ENCODE results near the gene RARRES2. TPM values are rescaled to one million over a fixed set of nuclear protein-coding genes. Genes with fewer than 3 reads are reported as not detected.
A peak's percentile ranks its signal among the peaks of the same experiment; 100 is the strongest.

RARRES2 gene
- total and polyA plus RNA-seq, 2 of the 13 experiments (the other 11 are each of a cell fraction or from before 2014, with no cell fraction given): 134 to 172 TPM

GRCh38 chr7:150378853-150379440 is 37.5 kb upstream of the RARRES2 start, which contains the start of gene ZNF775 (continued):
- TF ChIP-seq ZNF577 (CRISPR knock-in tag; IDR thresholded peaks at IDR 0.05; ENCODE audit: borderline replicate concordance, low read depth) (no peak), ZNF597 (CRISPR knock-in tag; IDR thresholded peaks at IDR 0.05) (no peak), HNRNPUL1 (IDR thresholded peaks at IDR 0.05; ENCODE audit: low read depth, low read length) (0 out of 2 replicates have a peak, but pooled peaks have one; percentile 43), ZFX (CRISPR knock-in tag; IDR thresholded peaks at IDR 0.05; ENCODE audit: low read depth) (peak; percentile 71), CEBPG (CRISPR knock-in tag; IDR thresholded peaks at IDR 0.05) (no peak), CBFB (CRISPR knock-in tag; IDR thresholded peaks at IDR 0.05) (no peak), NFYC (CRISPR knock-in tag; IDR thresholded peaks at IDR 0.05) (peak; percentile 96), DRAP1 (CRISPR knock-in tag; IDR thresholded peaks at IDR 0.05) (peak; percentile 70), HDAC2 (CRISPR knock-in tag; IDR thresholded peaks at IDR 0.05) (no peak), ZNF354B (CRISPR knock-in tag; IDR thresholded peaks at IDR 0.05) (no peak), ZNF766 (CRISPR knock-in tag; IDR thresholded peaks at IDR 0.05; ENCODE audit: borderline replicate concordance) (no peak), HOXA3 (CRISPR knock-in tag; IDR thresholded peaks at IDR 0.05) (peak; percentile 46; the same call in 1 of the 2 replicates), CBX5 (CRISPR knock-in tag; IDR thresholded peaks at IDR 0.05; ENCODE audit: borderline replicate concordance) (no peak), ZBTB20 (CRISPR knock-in tag; IDR thresholded peaks at IDR 0.05; ENCODE audit: borderline replicate concordance, low read depth) (no peak), E2F2 (CRISPR knock-in tag; IDR thresholded peaks at IDR 0.05; ENCODE audit: borderline replicate concordance) (no peak), HBP1 (CRISPR knock-in tag; IDR thresholded peaks at IDR 0.05; ENCODE audit: low read depth) (no peak), GLI4 (CRISPR knock-in tag; IDR thresholded peaks at IDR 0.05; ENCODE audit: borderline replicate concordance) (no peak), TFDP2 (CRISPR knock-in tag; IDR thresholded peaks at IDR 0.05) (peak; percentile 51), ZSCAN9 (CRISPR knock-in tag; IDR thresholded peaks at IDR 0.05; ENCODE audit: borderline replicate concordance) (0 out of 2 replicates have a peak, but pooled peaks have one; percentile 60), BRD4 (CRISPR knock-in tag; IDR thresholded peaks at IDR 0.05) (no peak), SIN3B (IDR thresholded peaks at IDR 0.05; ENCODE audit: low read length) (no peak), ZNF562 (CRISPR knock-in tag; IDR thresholded peaks at IDR 0.05; ENCODE audit: borderline replicate concordance) (no peak), ZBTB2 (CRISPR knock-in tag; IDR thresholded peaks at IDR 0.05; ENCODE audit: low read depth) (peak; percentile 68; the same call in 1 of the 2 replicates), PPARG (CRISPR knock-in tag; conservative IDR thresholded peaks at IDR 0.05) (no peak; the same call in 1 of the 2 replicates), CHCHD3 (CRISPR knock-in tag; IDR thresholded peaks at IDR 0.05) (no peak)

Measured in HepG2 (cell line).